ENCODE data around the gene PLEKHA4. TPM values are rescaled to one million over a fixed set of nuclear protein-coding genes. Genes with fewer than 3 reads are reported as not detected.

The PLEKHA4 gene
- total and polyA plus RNA-seq, 4 donors: 4.4 to 17.2 (median 6.3) TPM

GRCh38 chr19:48887861-48888612 is 19.6 kb upstream of the PLEKHA4 start:
- Histone ChIP-seq H3K27ac (ENCODE audit: low read depth in 1 of 2, low read length in 2 of 2) (no peak overlapping the region), H3K4me3 (ENCODE audit: low read depth in 1 of 3, low read length in 3 of 3) (no peak overlapping the region), H3K9me3 (ENCODE audit: control insufficient read depth in 4 of 4, low read length in 3 of 4) (no peaks in the 10 kb centered on the region), H3K27me3 (ENCODE audit: control insufficient read depth in 4 of 4, insufficient read depth in 4 of 4, low read length in 3 of 4) (no peaks in the 10 kb centered on the region), H3K4me1 (ENCODE audit: control insufficient read depth in 4 of 4, insufficient read depth in 4 of 4, low read length in 3 of 4) (no peaks in the 10 kb centered on the region), H3K36me3 (ENCODE audit: control insufficient read depth in 4 of 4, insufficient read depth in 3 of 4, low read depth in 1 of 4, low read length in 3 of 4) (no peaks in the 10 kb centered on the region), H3K9ac (ENCODE audit: low read depth in 1 of 2, low read length in 2 of 2) (no peak overlapping the region)
- WGBS: 96% methylated on average over 21 of the region's 21 CpGs
- no peak for TF ChIP-seq HNF4G (IDR thresholded peaks at IDR 0.05)
- no peak for TF ChIP-seq GABPA (IDR thresholded peaks at IDR 0.05 in 1 of 2, conservative IDR thresholded peaks at IDR 0.05 in 1 of 2)
- no peak for TF ChIP-seq FOXA2 (IDR thresholded peaks at IDR 0.05)
- TF ChIP-seq RAD21 (IDR thresholded peaks at IDR 0.05): no peak
- no peak for TF ChIP-seq TAF1 (conservative IDR thresholded peaks at IDR 0.05)
- no peak for TF ChIP-seq SP1 (IDR thresholded peaks at IDR 0.05)
- no peak for TF ChIP-seq FOXA1 (IDR thresholded peaks at IDR 0.05)
- no peak for TF ChIP-seq RXRA (IDR thresholded peaks at IDR 0.05)
- no peak for TF ChIP-seq ATF3 (IDR thresholded peaks at IDR 0.05)
- TF ChIP-seq EGR1 (IDR thresholded peaks at IDR 0.05; ENCODE audit: low read depth in 2 of 2): no peak
- no peak for TF ChIP-seq YY1 (IDR thresholded peaks at IDR 0.05)
- TF ChIP-seq ZBTB33 (IDR thresholded peaks at IDR 0.05): no peak
- no peak for TF ChIP-seq HNF4A (conservative IDR thresholded peaks at IDR 0.05)
- TF ChIP-seq REST (IDR thresholded peaks at IDR 0.05): no peak
- TF ChIP-seq MAX (IDR thresholded peaks at IDR 0.05): no peak
- TF ChIP-seq JUND (IDR thresholded peaks at IDR 0.05): no peak
- no peak for DNase-seq (ENCODE audit: low spot score)

GRCh38 chr19:48883726-48884125 is 15.3 kb upstream of the PLEKHA4 start:
- no peak overlapping the region for H3K4me3 ChIP-seq (ENCODE audit: low read depth in 1 of 3, low read length in 3 of 3)
- DNase-seq (ENCODE audit: low spot score): no peak
- WGBS: 96% methylated on average over 7 of the region's 7 CpGs
- H3K27ac ChIP-seq (ENCODE audit: low read depth in 1 of 2, low read length in 2 of 2): no peak overlapping the region
- no peak overlapping the region for H3K9ac ChIP-seq (ENCODE audit: low read depth in 1 of 2, low read length in 2 of 2)
- no peaks in the 10 kb centered on the region for H3K36me3 ChIP-seq (ENCODE audit: control insufficient read depth in 4 of 4, insufficient read depth in 3 of 4, low read depth in 1 of 4, low read length in 3 of 4)
- no peaks in the 10 kb centered on the region for H3K4me1 ChIP-seq (ENCODE audit: control insufficient read depth in 4 of 4, insufficient read depth in 4 of 4, low read length in 3 of 4)
- TF ChIP-seq JUND (IDR thresholded peaks at IDR 0.05): no peak
- TF ChIP-seq GABPA (IDR thresholded peaks at IDR 0.05 in 1 of 2, conservative IDR thresholded peaks at IDR 0.05 in 1 of 2): no peak
- no peak for TF ChIP-seq HNF4A (conservative IDR thresholded peaks at IDR 0.05)
- no peak for TF ChIP-seq ZBTB33 (IDR thresholded peaks at IDR 0.05)
- H3K9me3 ChIP-seq (ENCODE audit: control insufficient read depth in 4 of 4, low read length in 3 of 4): no peaks in the 10 kb centered on the region
- H3K27me3 ChIP-seq (ENCODE audit: control insufficient read depth in 4 of 4, insufficient read depth in 4 of 4, low read length in 3 of 4): no peaks in the 10 kb centered on the region

All from liver (tissue), 9 donors.